CD14-positive monocyte (primary cell): ENCODE data around the gene KRT82. TPM values are rescaled to one million over a fixed set of nuclear protein-coding genes. Genes with fewer than 3 reads are reported as not detected.

Source experiments
- DNase-seq, 3 donors: peaks; one replicate each; pipeline ENCODE4 v3.0.0-alpha.2; 2011 to 2022
- H2AFZ ChIP-seq: 2 replicates; pipeline ENCODE4 v1.6.0; 2012; ENCODE audit warnings: mild to moderate bottlenecking, low read depth, low read length, inconsistent platforms; ENCODE audit not compliant: insufficient read depth, poor library complexity, severe bottlenecking
- H3K27ac ChIP-seq, 2 donors: 1 replicate in 1 of 2; 2 replicates in 1 of 2; pipeline ENCODE4 v1.5.1; 2012 to 2013; ENCODE audit warnings: low read length in 2 of 2, control low read depth in 1 of 2, inconsistent platforms in 1 of 2, low read depth in 1 of 2, mild to moderate bottlenecking in 1 of 2
- H3K27me3 ChIP-seq, 2 donors: one replicate each; pipeline versions ENCODE4 v1.6.0 to v1.6.1; 2011 to 2013; ENCODE audit warnings: low read length in 2 of 2; ENCODE audit not compliant: control insufficient read depth in 2 of 2, insufficient read depth in 2 of 2
- H3K36me3 ChIP-seq, 2 donors: replicated peaks in 1 of 2; 1 replicate in 1 of 2; 2 replicates in 1 of 2; pipeline versions ENCODE4 v1.5.1 to v1.6.1; 2012 to 2013; ENCODE audit warnings: low read length in 2 of 2, control low read depth in 1 of 2, inconsistent platforms in 1 of 2, mild to moderate bottlenecking in 1 of 2; ENCODE audit not compliant: insufficient read depth in 2 of 2, control insufficient read depth in 1 of 2
- H3K4me1 ChIP-seq, 2 donors: 1 replicate in 1 of 2; 2 replicates in 1 of 2; pipeline versions ENCODE4 v1.5.1 to v1.6.1; 2012 to 2013; ENCODE audit warnings: low read length in 2 of 2, control low read depth in 1 of 2, inconsistent platforms in 1 of 2, mild to moderate bottlenecking in 1 of 2, moderate library complexity in 1 of 2; ENCODE audit not compliant: insufficient read depth in 2 of 2, control insufficient read depth in 1 of 2
- H3K4me2 ChIP-seq: replicated peaks from 2 replicates; pipeline ENCODE3; 2012; ENCODE audit warnings: low read length, moderate library complexity, mild to moderate bottlenecking; ENCODE audit not compliant: poor library complexity, severe bottlenecking; ENCODE audit errors: extremely low read depth
- H3K4me3 ChIP-seq, 3 experiments: fragments of 200-600 bp in 1 of 3; sonication (generic) in 1 of 3; replicated peaks in 1 of 3; 1 replicate in 2 of 3; 2 replicates in 1 of 3; pipeline ENCODE4 v1.5.1; 2011 to 2013; ENCODE audit warnings: low read length in 3 of 3, mild to moderate bottlenecking in 3 of 3, control low read depth in 2 of 3, low read depth in 2 of 3, inconsistent platforms in 1 of 3, moderate library complexity in 1 of 3
- H3K79me2 ChIP-seq: 2 replicates; pipeline ENCODE4 v1.6.0; 2012; ENCODE audit warnings: mild to moderate bottlenecking, control low read depth, inconsistent platforms, low read length, moderate library complexity; ENCODE audit not compliant: insufficient read depth
- H3K9ac ChIP-seq: 2 replicates; pipeline ENCODE4 v1.6.0; 2017; ENCODE audit warnings: low read length, mild to moderate bottlenecking; ENCODE audit not compliant: insufficient read depth, poor library complexity, severe bottlenecking
- H3K9me3 ChIP-seq, 2 donors: replicated peaks in 1 of 2; 1 replicate in 1 of 2; 2 replicates in 1 of 2; pipeline versions ENCODE4 v1.5.1 to v1.6.1; 2012 to 2013; ENCODE audit warnings: low read length in 2 of 2, control low read depth in 1 of 2; ENCODE audit not compliant: control insufficient read depth in 1 of 2, insufficient read depth in 1 of 2
- H4K20me1 ChIP-seq: 2 replicates; pipeline ENCODE4 v1.6.0; 2012; ENCODE audit warnings: mild to moderate bottlenecking, low read length, control low read depth, moderate library complexity; ENCODE audit not compliant: insufficient read depth
- H3K27ac Mint-ChIP-seq, 7 donors: one replicate each; pipeline ENCODE4 v1.8.0; 2020; ENCODE audit warnings: mild to moderate bottlenecking in 7 of 7, mixed read lengths in 7 of 7, moderate library complexity in 6 of 7, inconsistent platforms in 2 of 7
- H3K27me3 Mint-ChIP-seq, 3 donors: one replicate each; pipeline ENCODE4 v1.8.0; 2021 to 2022; ENCODE audit warnings: low read depth in 3 of 3, mild to moderate bottlenecking in 3 of 3, mixed read lengths in 3 of 3, moderate library complexity in 3 of 3, inconsistent platforms in 1 of 3
- H3K36me3 Mint-ChIP-seq, 2 donors: one replicate each; pipeline ENCODE4 v1.8.0; 2020; ENCODE audit warnings: mixed read lengths in 2 of 2, inconsistent platforms in 1 of 2, mild to moderate bottlenecking in 1 of 2
- H3K4me1 Mint-ChIP-seq: one replicate; pipeline ENCODE4 v1.8.0; 2020; ENCODE audit warnings: mild to moderate bottlenecking, mixed read lengths
- H3K4me3 Mint-ChIP-seq, 2 donors: one replicate each; pipeline ENCODE4 v1.8.0; 2020; ENCODE audit warnings: mild to moderate bottlenecking in 2 of 2, mixed read lengths in 2 of 2, moderate library complexity in 1 of 2
- H3K9me3 Mint-ChIP-seq, 7 donors: one replicate each; pipeline ENCODE4 v1.8.0; 2020 to 2022; ENCODE audit warnings: mixed read lengths in 7 of 7, mild to moderate bottlenecking in 6 of 7, moderate library complexity in 6 of 7, inconsistent platforms in 2 of 7
- WGBS: methylation state at CpG from one replicate; pipeline ENCODE4 v1.1.5; 2013; ENCODE audit warnings: missing lambda C conversion rate; ENCODE audit not compliant: insufficient coverage; 5-methylcytosine and 5-hydroxymethylcytosine counted together
- intact Hi-C, 2 donors: fragments of 100-400 bp; cut with micrococcal nuclease; formaldehyde crosslinking; loops; one replicate each; pipeline versions ENCODE4 v1.15.0 to v1.15.1; 2023
- polyA minus RNA-seq: library from RNA; depleted of rRNA, polyadenylated mRNA; stranded (reverse); fragments of >200 nt; gene quantifications from 2 replicates; pipeline ENCODE4 v1.2.3, GENCODE V29; 2012
- polyA plus RNA-seq, 3 donors: library from polyadenylated mRNA; depleted of rRNA in 1 of 3; unstranded in 2 of 3; stranded (reverse) in 1 of 3; fragments of 300-500 nt in 2 of 3; fragments of >200 nt in 1 of 3; fragmentation: Illumina TruSeq in 2 of 3; gene quantifications; 1 replicate in 2 of 3; 2 replicates in 1 of 3; pipeline ENCODE4 v1.2.3, GENCODE V29; 2012 to 2021
- total RNA-seq, 12 experiments: library from RNA in 1 of 12; stranded (reverse) in 1 of 12; fragments of 120-200 nt in 1 of 12; gene quantifications; one replicate each; pipeline ENCODE4 v1.2.4 and lab custom pipeline; 2013 to 2026; ENCODE audit warnings: mixed read lengths in 6 of 12, inconsistent platforms in 1 of 12
- TF ChIP-seq, protein P1 (sequence below): fragments of 200-600 bp; IDR thresholded peaks from one replicate; pipeline ENCODE4 v1.8.0; 2022; ENCODE audit warnings: antibody characterized with exemption, mild to moderate bottlenecking

Gene KRT82
- not detected for total RNA-seq (2013)
- not detected for polyA plus RNA-seq
- polyA minus RNA-seq: 0.14 TPM in 1 of 2 replicates, not detected in the other
- 0 to 0.90 (median 0) reads per million in 11 experiments for total RNA-seq (lab: John Stamatoyannopoulos, UW)

DNA sequence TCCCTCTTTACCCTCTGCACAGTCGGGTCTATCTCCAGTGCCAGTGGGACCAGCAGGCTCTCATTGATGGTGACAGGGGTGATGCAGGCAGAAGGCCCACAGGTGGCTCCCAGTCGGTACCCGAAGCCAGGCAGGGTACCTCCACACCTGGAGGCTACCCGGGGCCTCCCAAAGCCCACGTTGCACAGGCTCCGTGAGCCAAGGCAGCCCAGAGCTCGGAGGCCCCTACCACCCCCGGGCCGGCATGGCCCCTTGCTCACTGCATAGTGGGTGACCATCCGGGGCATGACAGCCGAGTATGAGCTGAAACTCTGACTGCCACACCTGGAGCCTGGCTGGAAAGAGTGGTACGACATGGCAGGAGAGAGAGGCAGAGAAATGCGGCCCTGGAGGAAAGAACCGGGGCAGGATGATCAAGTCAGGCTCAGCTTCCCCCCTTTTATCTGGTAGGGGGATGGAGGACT is at the start of gene KRT82:
KRT82 (minus strand) TSS at position 414 of the 464 bp plus-strand sequence; CDS start at position 356, 58 bp downstream.
- Mint-ChIP-seq H3K27me3 (peaks cover 1 to 13% (median 6%) of the 10 kb centered on the region in 3 donors), H3K9me3 (peaks cover 0 to 3% (median 0%) of the 10 kb centered on the region in 7 donors), H3K4me1 (no peaks in the 10 kb centered on the region), H3K36me3 (no peaks in the 10 kb centered on the region), H3K4me3 (no peak within 1 kb of the TSS), H3K27ac (peak within 1 kb of the TSS in 1 of 7 donors; percentile 4)
- no peaks in the 10 kb centered on the region for H3K36me3 ChIP-seq
- no peaks in the 10 kb centered on the region for H3K9me3 ChIP-seq
- no peaks in the 10 kb centered on the region for H3K79me2 ChIP-seq
- intact Hi-C loops: no loop called here
- WGBS: 94% methylated on average over 3 of the region's 14 CpGs
- no peaks in the 10 kb centered on the region for H3K4me1 ChIP-seq
- H2AFZ ChIP-seq: no peak within 1 kb of the TSS
- H3K27ac ChIP-seq: no peak within 1 kb of the TSS
- H3K9ac ChIP-seq: no peak within 1 kb of the TSS
- TF ChIP-seq, protein P1, sequence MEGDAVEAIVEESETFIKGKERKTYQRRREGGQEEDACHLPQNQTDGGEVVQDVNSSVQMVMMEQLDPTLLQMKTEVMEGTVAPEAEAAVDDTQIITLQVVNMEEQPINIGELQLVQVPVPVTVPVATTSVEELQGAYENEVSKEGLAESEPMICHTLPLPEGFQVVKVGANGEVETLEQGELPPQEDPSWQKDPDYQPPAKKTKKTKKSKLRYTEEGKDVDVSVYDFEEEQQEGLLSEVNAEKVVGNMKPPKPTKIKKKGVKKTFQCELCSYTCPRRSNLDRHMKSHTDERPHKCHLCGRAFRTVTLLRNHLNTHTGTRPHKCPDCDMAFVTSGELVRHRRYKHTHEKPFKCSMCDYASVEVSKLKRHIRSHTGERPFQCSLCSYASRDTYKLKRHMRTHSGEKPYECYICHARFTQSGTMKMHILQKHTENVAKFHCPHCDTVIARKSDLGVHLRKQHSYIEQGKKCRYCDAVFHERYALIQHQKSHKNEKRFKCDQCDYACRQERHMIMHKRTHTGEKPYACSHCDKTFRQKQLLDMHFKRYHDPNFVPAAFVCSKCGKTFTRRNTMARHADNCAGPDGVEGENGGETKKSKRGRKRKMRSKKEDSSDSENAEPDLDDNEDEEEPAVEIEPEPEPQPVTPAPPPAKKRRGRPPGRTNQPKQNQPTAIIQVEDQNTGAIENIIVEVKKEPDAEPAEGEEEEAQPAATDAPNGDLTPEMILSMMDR: no peak
- no peak within 1 kb of the TSS for H3K4me2 ChIP-seq
- no peak within 1 kb of the TSS for H3K4me3 ChIP-seq
- H4K20me1 ChIP-seq: no peaks in the 10 kb centered on the region
- no peaks in the 10 kb centered on the region for H3K27me3 ChIP-seq
- no peak for DNase-seq

DNA sequence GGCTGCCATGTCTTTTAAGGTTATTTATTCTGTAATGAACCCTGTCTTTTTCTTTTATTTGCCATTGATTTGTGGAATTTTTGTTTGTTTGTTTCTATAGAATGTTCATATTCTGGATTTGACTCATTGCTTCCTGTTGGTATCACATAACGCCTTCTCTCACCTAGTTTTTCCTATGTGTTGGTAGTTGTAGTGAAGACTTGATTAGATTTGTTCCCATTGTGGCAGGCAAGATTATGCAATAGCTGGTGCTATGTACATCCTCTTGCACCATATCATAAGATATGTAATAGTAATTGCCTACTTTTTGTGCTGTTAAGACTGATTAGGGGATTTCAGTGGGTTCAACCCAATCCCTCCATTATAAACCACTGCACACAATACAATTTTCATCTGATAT is 49.7 kb upstream of the KRT82 start:
- peak in 1 of 3 donors; percentile 2 for DNase-seq
- WGBS: no CpG with 5 or more reads among the region's 1 CpG
- Mint-ChIP-seq H3K27ac (no peak overlapping the region), H3K4me3 (no peak overlapping the region), H3K36me3 (no peaks in the 10 kb centered on the region), H3K27me3 (peaks cover 1 to 18% (median 11%) of the 10 kb centered on the region in 3 donors), H3K4me1 (no peaks in the 10 kb centered on the region), H3K9me3 (peaks cover 0 to 3% (median 0%) of the 10 kb centered on the region in 7 donors)
- Histone ChIP-seq H3K9ac (no peak overlapping the region), H2AFZ (no peak overlapping the region), H3K4me1 (no peaks in the 10 kb centered on the region), H3K36me3 (no peaks in the 10 kb centered on the region), H3K79me2 (no peaks in the 10 kb centered on the region), H3K27me3 (peaks cover 0 to 2% of the 10 kb centered on the region in 2 donors), H3K4me2 (no peak overlapping the region), H3K9me3 (no peaks in the 10 kb centered on the region), H3K4me3 (no peak overlapping the region), H3K27ac (no peak overlapping the region), H4K20me1 (no peaks in the 10 kb centered on the region)
- TF ChIP-seq, protein P1: no peak
- intact Hi-C loops: no loop called here
